GM12864 (cell line): Measurements from ENCODE around the gene SLC25A31.

Experiments
- DNase-seq: peaks from one replicate; pipeline ENCODE4 v3.0.0-alpha.2; 2011; ENCODE audit warnings: low read depth
- H3K4me3 ChIP-seq: 2 replicates; pipeline ENCODE4 v1.5.1; 2011; ENCODE audit warnings: mild to moderate bottlenecking, low read depth, low read length, control low read depth
- TF ChIP-seq, protein P1 (sequence below): IDR thresholded peaks from 2 replicates; pipeline ENCODE4 v1.5.1; 2011; ENCODE audit warnings: low read depth, mild to moderate bottlenecking, moderate library complexity, low read length, control low read depth, inconsistent platforms; ENCODE audit errors: missing control alignments

The SLC25A31 gene

DNA sequence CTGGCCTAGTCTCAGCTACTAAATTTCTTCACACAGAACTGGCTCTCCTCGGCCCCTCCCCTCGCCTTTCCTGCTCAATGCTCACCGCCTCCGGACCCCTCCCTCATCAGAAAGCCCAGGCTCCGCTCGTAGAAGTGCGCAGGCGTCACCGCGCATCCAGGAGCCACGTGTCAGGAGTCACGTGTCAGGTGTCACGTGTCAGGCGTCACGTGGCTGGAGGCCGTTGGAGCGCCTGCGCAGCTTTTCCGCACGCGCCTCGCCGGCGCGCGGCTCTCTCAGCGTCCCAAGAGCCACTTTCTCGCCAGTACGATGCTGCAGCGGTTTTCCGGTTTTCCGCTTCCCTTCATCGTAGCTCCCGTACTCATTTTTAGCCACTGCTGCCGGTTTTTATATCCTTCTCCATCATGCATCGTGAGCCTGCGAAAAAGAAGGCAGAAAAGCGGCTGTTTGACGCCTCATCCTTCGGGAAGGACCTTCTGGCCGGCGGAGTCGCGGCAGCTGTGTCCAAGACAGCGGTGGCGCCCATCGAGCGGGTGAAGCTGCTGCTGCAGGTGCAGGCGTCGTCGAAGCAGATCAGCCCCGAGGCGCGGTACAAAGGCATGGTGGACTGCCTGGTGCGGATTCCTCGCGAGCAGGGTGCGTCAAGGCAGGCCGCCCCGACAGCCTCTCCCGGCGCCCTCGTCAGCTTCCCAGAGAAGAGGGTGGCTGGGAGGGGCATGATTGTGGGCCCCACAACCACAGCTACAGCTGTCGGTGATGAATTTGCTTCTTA is at the start of gene SLC25A31:
SLC25A31 (plus strand) TSS at position 259 of the 772 bp plus-strand sequence; CDS start at position 405, 146 bp downstream.
- DNase-seq, result no peak
- no peak within 1 kb of the TSS for H3K4me3 ChIP-seq
- TF ChIP-seq, protein P1, sequence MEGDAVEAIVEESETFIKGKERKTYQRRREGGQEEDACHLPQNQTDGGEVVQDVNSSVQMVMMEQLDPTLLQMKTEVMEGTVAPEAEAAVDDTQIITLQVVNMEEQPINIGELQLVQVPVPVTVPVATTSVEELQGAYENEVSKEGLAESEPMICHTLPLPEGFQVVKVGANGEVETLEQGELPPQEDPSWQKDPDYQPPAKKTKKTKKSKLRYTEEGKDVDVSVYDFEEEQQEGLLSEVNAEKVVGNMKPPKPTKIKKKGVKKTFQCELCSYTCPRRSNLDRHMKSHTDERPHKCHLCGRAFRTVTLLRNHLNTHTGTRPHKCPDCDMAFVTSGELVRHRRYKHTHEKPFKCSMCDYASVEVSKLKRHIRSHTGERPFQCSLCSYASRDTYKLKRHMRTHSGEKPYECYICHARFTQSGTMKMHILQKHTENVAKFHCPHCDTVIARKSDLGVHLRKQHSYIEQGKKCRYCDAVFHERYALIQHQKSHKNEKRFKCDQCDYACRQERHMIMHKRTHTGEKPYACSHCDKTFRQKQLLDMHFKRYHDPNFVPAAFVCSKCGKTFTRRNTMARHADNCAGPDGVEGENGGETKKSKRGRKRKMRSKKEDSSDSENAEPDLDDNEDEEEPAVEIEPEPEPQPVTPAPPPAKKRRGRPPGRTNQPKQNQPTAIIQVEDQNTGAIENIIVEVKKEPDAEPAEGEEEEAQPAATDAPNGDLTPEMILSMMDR, result no peak

DNA sequence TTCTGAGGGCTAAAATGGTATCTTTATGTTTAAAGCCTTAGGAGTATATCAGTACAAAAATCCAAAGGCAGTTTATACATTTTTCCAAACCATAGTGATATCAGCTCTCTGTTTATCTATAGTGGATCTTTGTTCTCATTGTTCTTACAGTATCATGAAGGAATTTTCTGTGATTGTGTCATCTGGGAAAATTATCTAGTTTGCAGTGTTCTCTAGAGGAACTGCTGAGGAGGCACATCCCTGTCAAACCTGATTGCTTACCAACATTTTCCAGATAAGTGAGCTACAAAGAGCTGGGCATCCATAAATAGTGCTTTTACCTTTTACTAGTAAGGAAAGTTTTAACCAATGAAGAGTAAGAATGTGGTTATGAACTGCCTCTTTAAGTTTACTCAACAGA is 44.9 kb upstream of the SLC25A31 start:
- TF ChIP-seq, protein P1, result no peak
- no peak overlapping the region for H3K4me3 ChIP-seq
- no peak for DNase-seq

GRCh38 chr4:127686658-127687057 is 43.5 kb upstream of the SLC25A31 start:
- DNase-seq, result no peak
- TF ChIP-seq, protein P1, result no peak

GRCh38 chr4:127687580-127687979 is 42.6 kb upstream of the SLC25A31 start:
- TF ChIP-seq, protein P1, result no peak
- no peak for DNase-seq
- no peak overlapping the region for H3K4me3 ChIP-seq

More at GRCh38 chr4:127686658-127687057, 43.5 kb upstream of the SLC25A31 start:
- no peak overlapping the region for H3K4me3 ChIP-seq

DNA sequence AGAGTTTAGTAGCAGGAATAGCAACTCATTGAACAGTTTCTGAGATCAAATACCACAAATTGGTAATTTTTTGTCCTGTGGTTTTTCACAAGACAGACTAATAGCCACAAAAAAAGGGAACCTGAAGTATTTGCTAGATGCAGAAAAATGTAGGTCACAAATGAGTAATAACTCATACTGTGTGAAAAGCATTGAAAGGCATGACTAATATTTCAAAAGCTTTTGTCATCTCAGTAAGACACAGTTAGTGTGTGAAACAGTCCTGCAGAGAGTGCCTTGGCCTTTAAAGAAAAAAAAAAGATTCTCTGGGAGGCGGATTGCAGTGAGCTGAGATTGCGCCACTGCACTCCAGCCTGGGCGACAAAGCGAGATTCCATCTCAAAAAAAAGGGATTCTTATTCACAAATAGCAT is 31.4 kb upstream of the SLC25A31 start:
- DNase-seq, result peak; percentile 57
- no peak overlapping the region for H3K4me3 ChIP-seq
- TF ChIP-seq, protein P1, result no peak

GRCh38 chr4:127708985-127709384 is 21.2 kb upstream of the SLC25A31 start:
- TF ChIP-seq, protein P1, result no peak
- no peak for DNase-seq
- H3K4me3 ChIP-seq, result no peak overlapping the region

GRCh38 chr4:127709456-127709855 is 20.7 kb upstream of the SLC25A31 start:
- TF ChIP-seq, protein P1, result no peak
- no peak for DNase-seq
- H3K4me3 ChIP-seq, result no peak overlapping the region
